Measurements from ENCODE around the gene NAB1.

Gene NAB1

DNA sequence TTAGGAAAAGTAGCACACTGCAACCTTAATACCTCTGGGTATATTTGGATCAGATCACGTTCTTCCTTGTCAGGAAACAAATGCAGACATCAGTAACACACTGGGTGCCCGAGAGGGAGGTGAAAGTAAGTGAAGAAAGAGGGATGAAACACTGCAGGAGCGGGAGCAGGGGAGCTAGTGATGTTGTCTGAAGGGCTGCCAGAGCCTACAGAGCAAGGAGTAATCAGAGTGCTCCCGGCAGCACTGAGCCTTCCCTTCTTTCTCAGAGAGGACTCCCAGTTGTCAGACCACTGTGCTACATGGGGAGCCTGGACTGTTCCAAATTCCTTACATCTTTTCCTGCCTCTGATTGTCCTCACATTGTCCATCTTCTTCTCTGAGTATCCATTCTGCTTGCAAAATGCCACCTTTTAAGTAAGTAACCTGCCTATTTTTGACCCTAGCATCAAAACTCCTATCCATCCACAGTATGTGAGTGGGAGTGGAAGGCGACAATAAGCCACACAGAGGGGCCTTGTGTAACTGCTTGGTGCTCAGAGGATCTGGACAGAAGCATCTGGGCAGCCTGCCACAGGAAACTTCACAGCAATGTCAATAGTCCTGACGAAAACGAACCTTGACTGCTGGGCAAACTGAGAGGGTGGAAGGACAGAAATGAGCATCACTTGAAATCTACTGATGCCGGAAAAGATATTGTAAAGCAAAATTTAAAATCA is 10.8 kb upstream of the NAB1 start:
- no peak for DNase-seq

DNA sequence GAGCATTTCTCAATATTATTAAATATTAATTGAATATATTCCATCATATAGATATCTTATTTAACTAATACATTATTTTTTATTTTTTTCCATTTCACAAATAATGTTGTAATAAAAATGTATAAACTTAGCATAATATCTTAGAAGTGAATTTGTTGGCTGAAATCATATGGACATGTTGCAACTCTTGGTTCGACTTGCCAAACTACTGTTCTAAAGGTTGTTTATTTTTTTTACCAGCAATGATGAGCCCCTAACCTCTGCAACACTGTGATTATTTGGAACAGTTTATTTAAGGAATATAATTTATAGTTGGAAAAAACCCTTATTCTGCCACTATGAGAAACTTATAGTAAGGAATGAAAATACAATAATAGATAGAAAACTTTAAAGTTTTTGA is 8.8 kb upstream of the NAB1 start:
- no peak for DNase-seq

DNA sequence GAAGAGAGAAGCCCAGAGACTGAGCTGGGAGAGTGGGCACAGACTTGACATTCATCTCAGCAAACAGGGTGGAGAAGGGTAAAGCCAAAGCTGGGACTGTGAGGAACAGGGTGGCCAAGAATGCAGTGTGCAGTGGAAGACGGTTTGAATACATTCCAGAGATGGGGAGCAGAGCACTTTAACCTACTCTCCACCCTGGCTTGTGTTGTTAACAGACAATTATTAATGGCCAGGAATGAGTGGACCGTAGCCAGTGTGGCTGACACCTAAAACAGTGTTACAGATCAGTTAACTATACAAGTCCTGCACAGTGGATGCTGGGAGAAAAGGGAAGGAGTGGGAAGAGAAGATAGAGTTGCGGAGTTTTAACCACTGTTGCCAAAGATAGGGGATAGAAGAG is 7.4 kb upstream of the NAB1 start:
- DNase-seq = no peak

DNA sequence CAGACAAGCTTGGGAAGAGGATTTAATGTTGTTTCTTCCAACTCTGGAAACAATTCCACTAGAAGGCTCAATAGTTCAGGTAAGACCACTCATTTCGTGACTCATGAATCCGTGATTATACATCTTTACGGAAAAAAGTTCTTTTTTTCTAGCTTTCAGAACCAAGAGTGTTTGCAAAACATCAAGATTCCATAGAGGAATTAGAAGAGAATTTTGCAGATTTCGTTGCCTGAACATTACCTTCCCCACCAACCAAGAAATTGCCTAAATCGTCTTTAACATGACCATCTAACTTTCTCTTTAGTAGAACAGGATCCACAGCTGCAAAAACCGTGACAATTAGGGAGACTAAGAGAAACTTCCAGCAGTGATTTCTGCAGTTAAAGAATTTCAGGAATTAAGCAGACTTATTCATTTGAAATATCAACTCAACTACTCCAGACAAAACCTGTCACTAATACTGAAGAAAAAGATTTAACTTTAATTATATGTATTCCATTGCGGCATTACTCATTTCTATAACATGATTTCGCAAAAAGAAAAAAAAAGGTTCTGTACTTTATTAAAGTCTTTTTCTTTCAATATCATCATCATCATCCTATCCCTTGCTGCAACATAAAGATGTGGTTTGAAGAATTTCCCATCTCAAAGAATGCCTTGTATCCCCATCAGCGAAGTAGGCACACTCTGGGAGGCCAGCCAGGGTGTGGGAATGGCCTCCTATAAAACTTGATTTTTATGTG is 1.9 kb upstream of the NAB1 start:
- no peak for DNase-seq

DNA sequence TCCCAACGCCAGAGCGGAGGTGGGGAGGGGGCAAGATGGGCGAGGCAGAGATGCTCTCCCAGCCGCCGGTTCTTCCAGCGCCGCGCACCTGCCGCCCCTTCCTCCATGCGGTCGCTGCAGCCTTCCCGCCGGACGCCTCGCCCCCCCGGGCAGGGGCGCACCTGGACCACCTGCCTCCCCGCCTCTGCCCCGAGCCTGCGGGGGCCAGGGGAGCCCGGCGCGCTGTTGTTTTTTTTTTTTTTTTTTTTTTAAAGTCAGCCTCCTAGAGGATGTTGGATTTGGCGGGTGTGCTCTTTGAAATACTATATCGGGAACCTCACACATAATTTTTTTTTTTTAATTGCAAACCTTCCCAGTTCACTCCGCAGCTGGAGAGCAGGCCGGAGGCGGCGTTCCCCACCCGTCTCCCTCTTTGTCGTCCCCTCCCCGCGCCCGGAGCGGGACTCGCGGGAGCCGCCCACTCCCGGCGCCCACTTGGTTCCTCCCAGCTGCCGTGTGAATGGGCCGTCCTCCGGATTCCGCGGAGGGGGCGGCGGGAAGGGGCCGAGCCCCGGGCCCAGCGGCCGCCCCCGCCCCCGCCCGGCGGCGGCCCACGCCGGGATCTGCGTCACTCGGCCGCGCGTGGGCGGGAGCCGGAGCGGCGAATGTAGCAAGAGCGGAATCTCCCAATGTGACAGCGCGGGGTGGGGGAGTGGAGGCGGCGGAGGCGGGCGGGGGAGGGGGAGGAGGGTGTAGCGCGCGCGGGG is 421 bp upstream of the NAB1 start:
- peak; percentile 83 for DNase-seq

DNA sequence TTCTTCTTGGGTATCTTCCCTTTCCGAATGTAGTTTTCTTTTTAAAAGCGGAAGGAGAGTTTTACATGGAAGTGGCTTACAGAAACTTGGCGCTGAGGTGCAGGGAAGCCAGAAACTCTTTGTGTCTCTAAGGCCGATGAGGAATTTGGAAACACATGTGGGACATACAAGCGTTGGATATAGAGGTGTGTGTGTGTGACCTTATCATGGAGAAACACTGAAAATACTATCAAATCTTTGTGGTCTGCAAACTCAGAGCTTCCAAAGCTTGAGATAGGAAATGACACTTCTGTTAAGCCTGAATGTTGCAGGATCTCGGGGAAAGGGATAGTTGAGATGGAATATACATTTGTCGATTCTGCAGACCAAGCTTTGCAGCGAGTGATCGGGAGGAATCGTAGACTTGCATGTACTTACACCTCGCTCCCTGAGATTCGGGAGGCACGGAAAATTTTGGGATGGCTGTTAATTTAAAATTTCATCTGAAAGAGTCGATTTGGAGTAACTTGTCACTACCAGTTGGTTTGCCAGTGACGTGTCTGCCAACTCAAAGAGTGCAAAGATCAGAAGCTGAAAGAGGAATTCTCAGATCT is 1.0 kb downstream of the NAB1 start:
- DNase-seq = peak; percentile 14

DNA sequence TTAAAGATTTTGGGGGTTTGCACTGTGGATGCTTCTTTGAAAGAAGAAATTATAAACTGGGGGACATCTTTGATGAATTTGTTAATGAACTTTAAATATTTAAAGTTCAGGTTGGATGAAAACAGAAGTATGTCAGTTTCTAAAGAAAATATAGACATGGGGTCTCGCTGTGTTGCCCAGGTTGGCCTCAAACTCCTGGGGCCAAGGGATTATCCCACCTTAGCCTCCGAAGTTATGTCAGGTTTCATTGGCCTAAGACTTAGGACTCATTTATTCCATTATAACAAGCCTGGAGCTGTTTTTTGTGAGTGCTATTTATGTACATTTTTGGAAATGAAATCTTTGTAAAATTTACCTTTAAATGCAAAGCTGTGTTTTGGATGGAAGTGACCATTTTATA is 2.5 kb downstream of the NAB1 start:
- DNase-seq = no peak

DNA sequence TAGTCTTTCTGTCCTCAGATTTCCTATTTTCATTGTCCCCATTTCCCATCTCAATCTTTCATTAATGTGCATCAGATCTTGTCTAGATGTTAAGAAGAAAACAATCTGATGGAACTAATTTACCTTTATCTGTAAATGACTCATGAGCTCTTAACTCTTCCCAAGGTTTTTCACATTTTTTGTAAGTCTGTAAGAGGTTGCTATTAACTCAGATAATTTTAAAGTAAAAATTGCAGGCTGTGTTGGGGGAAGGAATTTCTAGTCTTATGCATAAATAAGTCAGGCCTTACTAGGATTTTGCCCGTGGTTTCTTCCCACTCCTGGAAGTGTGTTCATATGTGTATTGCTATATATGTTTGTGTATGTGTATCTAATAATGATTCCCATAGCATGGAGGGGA is 4.3 kb downstream of the NAB1 start:
- DNase-seq = no peak

DNA sequence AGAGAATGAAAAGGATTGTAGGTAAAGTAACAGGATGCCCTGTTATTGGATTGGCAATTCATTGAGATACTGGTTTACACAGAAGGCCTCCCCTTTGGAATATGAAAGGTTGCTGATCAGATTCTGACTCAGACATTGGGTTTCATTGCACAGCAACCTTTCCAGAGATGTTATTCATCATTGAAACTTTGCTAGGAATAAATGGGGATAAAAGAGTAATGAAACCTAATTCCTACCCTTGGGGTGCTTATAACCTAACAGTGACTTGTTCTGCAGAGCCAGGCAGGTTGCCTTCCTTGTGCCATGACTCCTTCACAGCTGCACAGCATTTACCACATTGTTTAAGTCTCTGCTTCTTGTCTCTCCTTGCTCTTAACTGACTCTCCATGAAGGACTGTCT is 5.0 kb downstream of the NAB1 start:
- no peak for DNase-seq

DNA sequence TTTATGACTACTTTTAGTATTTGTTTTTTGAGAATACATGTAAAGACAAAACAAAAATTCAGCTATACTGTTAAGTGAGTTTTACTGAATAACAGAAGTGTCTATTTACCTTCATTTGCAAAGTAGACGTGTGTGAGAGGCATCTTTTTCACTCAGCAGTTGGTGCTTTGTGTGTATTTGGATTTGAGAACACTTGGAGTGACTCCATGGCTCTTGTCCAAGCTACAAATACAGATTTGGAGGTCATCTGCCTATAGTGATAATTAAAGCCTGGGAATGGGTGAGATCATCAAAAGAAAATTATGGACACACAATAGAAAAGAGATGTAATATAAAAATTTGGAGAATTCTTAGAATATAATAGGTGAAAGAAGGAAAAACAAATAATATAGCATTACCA is 6.2 kb downstream of the NAB1 start:
- DNase-seq = peak; percentile 49

DNA sequence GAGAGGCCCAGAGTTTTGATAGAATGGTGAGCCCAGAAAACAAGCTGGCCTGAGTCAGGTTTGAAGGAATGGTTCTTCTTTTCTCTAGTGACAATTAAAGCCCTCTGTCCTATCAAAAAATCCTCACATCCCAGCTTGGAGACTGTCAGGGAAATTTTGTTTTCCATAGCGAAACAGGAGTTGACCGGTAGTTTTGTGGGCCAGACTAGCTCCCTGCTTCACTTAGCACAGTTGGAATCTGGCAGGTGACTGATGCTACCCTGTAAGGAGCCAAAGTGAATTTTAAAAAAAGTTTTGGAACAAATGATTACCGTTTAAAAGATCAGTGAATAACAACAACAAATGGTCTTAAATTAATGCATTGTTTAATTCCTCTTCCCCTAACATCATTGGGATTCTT is 6.7 kb downstream of the NAB1 start:
- DNase-seq = peak; percentile 30

DNA sequence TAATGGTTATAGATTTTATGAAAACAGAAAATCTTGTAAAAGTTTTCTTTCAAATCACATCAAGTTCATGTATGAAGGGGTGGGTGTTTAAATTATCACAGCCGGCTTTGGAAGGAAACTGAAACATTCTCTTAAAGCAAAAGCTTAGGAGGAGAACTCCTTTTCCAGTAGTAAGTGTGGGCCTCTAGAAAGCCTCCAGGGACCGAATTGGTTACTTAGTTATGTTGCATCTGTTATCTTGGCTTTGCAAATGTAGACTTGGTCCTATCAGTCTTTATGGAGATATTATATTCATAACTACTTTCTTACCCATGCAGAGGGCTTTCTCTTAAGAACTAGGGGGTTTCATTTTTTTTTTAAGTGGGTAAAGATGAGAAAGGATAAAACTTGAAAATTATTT is 7.4 kb downstream of the NAB1 start:
- no peak for DNase-seq

DNA sequence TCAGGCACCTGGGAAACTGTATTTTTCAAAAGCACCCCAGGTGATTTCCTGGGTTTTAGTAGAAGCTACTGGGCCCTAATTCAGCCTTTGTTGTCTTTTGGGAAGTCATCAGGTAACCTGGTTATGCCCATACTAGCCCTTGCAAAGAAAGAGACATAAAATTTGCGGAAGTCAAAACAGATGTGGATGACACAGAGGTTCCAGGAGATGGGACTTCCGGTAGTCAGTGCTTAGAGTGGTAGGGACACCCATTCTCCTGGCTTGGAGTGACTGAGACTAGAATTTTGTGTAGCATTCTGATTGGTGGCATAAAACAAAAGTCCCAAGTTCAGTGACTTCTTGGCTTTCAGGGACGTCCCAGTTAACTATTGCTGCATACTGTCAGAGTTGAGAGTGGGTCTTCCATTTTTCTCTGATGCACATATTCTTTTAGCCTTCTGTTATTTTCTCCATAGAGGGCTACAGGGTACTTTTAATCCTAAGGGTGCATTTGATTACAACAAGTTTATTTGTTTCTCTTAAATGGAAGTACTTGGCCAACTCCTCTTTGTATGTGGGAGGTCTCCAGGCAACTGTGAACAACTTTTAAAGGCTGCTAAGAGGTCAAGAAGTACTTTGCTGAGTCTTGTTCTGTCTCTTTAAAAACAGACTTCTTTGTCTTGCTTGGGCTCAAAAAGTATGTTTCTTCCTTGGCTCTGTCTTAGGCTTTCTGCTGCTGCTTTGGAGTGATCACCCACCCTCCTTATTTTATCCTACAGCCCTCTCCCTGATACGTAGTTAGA is 8.8 kb downstream of the NAB1 start:
- no peak for DNase-seq

DNA sequence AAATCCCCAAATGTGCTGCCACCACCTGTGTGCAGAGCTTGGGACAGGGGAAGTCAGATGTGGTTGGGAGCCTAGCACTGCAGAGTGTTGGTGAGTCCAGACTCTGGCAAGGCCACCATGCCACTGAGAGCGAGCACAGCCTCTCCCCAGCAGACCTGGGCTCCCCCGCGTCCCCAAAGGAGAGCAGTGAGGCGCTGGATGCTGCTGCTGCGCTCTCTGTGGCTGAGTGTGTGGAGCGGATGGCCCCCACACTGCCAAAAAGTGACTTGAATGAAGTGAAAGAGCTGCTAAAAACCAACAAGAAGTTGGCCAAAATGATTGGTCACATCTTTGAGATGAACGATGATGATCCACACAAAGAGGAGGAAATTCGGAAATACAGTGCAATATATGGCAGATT is 10.7 kb downstream of the NAB1 start:
- DNase-seq = no peak

DNA sequence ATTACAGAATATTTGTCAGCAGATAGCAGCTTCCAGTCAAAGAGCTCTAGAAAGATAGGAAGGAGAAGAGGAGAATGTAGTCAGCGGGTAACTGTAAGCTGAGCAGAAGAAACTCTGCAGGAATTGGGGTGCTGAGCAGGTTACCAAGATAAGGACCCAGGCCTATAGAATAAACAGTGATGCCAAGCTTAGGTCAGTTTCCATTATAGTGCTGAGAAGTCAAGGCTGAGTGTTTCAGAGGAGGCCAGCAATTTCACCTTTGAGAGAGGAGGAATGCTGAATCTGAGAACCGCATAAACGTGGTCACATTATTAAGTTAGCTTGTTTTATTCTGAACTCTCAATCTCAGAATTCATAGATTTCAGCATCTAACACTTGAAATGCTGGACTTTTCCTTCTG is 13.9 kb downstream of the NAB1 start:
- DNase-seq = no peak

DNA sequence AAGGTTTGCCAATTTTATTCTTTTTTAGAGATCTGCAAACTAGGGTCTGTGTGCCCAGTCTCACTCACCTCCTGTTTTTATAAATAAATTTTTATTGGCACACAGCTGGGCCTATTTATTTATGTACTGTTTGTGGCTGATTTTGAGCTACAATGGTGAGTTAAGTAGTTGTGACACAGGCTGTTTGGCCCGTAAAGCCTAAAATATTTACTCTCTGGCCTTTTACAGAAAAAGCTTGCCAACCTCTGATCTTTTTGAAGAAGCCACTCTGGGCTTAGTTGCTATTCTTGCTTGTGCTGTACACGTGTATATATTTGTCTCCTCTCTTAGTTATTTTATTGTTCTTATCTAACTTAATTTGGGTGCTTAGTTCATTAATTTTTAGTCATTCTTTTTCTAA is 14.5 kb downstream of the NAB1 start:
- DNase-seq = no peak

DNA sequence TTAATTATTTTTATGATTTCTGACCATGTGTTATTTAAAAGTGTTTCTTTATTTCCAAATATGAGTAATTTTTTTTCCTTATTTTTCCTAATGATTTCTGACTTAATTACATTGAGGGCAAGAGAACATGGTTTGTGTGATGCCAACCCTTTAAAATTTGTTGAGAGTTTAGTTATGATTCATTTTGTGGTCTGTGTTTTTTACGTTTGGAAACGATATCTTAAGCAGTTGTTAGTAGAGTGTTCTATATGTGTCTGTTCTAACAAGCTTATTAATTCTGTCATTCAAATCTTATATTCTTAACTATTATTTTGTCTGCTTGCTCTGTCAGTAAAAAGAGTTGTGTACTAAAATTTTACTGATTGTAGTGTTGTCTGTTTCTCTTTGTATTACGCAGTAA is 15.0 kb downstream of the NAB1 start:
- no peak for DNase-seq

DNA sequence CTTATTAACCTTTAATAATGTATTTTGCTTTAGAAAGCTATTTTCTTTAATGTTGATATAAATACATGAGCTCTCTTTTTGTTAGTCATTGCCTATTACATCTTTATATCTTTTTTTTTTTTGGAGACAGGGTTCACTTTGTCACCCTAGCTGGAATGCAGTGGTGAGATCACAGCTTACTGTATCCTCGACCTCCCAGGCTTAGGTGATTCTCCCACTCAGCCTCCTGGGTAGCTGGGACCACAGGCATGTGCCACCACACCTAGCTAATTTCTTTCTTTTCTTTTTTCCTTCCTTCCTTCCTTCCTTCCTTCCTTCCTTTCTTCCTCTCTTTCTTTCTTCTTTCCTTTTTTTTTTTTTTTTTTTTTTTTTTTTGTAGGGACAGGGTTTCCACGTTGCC is 15.4 kb downstream of the NAB1 start:
- no peak for DNase-seq

DNA sequence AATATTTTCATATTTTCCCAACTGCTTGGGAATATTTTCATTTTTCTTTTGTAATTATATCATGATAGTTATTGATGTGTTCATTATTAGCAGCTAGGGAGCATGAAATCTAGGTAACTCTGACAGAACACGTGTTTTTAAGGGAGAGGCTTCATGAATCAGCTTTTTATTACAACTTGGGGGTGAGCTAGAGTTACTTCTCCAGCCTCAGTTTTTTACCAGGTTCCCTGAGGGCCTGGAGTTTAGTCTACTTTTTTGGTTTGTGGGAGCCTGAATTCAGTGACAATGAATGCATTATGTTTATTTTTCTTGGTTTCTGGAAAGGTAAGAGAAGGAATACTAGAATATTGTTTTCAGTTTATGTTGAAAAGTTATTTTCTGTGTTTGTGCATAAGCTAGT is 18.0 kb downstream of the NAB1 start:
- no peak for DNase-seq

DNA sequence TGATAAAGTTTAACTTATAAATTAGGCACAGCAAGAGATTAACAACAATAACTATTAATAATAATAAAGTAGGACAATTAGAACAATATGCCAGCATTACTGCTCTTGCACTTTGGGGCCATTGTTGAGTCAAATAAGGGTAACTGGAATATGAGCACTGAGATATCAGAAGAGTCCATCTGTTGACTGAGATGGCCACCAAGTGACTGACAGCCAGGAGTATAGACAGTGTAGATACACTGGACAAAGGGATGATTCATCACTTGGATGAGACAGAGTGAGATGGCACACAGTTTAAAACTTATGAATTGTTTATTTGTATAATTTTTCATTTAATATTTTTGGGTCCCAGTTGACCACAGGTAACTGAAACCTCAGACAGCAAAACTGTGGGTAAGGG is 20.0 kb downstream of the NAB1 start:
- no peak for DNase-seq

DNA sequence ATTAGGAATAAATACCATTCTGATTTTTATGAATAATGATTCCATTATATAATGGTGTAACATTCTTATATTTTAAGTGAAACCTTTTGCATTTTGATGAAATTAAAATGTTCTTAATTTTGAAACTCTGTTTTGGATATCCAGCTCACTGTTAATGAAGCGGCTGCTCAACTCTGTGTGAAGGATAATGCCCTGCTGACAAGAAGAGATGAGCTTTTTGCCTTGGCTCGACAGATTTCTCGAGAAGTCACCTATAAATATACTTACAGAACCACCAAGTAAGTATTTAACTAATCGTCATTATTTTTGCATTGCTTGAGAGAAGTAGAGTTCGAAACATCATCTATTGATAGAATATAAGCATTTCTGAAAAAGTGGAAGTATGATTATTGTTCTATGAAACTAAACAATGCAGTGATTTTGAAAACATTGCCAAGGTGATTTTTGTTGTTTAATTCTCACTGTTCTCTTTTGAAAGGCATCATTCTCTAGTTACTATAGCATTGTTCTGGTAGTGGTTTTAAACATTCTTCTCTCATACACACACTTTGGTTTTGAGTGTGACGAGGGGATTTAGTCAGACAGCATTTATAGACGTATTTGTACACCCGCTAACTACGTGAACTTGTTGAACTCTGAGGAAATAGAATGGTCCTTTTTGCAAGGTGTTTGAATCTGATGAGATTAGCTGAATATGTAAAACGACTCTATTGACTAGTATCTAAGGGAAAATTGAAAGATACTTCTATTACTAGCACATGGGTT is 21.5 kb downstream of the NAB1 start:
- no peak for DNase-seq

DNA sequence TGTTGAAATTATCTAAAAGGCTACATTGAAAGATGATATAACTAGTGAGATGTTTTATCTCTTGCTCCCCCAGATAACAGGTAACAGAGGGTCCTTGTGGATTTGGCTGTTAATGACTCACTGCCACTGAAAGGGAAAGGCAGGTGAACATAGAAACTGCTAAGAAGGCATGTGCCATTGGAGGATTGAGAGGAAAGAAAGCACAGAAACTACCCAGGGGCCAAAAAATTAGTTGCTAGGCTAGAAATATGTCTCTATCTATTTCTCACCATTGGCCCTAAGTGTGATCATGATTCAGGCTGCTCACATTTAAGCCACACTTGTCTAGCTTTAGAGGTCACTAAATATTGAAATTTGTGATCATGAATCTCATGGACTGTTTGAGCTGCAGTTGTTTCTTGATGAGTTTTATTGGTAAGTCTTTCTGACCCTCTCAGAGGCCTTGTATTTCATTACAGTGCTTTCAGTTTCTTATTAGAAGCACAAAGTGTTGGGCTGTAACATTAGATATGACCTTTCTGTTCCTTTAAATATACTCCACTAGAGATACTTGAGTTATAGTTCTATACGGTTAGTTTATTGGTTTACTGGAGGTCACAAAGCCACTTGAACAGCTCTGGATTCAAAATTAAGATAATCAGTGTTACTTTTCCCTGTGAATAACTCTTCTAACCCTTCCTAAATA is 26.2 kb downstream of the NAB1 start:
- no peak for DNase-seq
